Smooth muscle cell (in vitro differentiated cells): ENCODE results near the gene SAPCD1. TPM values are rescaled to one million over a fixed set of nuclear protein-coding genes. Genes with fewer than 3 reads are reported as not detected.

Source experiments
- DNase-seq: peaks from one replicate; lab custom pipeline; 2025; ENCODE audit not compliant: unreplicated experiment; lab: John Stamatoyannopoulos, UW
- H2AFZ ChIP-seq: fragments of 200-600 bp; sonication (generic); 2 replicates; pipeline ENCODE4 v1.6.0; 2016; ENCODE audit warnings: antibody characterized with exemption, low read depth, mild to moderate bottlenecking
- H3F3A ChIP-seq: fragments of 200-600 bp; sonication (generic); 2 replicates; pipeline ENCODE4 v1.6.0; 2017; ENCODE audit warnings: antibody characterized with exemption, low read depth
- H3K27ac ChIP-seq: fragments of 200-600 bp; sonication (generic); 2 replicates; pipeline ENCODE4 v1.5.1; 2016; ENCODE audit warnings: low read depth, mild to moderate bottlenecking
- H3K27me3 ChIP-seq: fragments of 200-600 bp; sonication (generic); 2 replicates; pipeline ENCODE4 v1.6.1; 2016; ENCODE audit warnings: low read depth, mild to moderate bottlenecking
- H3K36me3 ChIP-seq: fragments of 200-600 bp; sonication (generic); 2 replicates; pipeline ENCODE4 v1.5.1; 2016; ENCODE audit warnings: low read depth
- H3K4me1 ChIP-seq: fragments of 200-600 bp; sonication (generic); 2 replicates; pipeline ENCODE4 v1.5.1; 2016; ENCODE audit warnings: low read depth
- H3K4me2 ChIP-seq: fragments of 200-600 bp; sonication (generic); 2 replicates; pipeline ENCODE4 v1.6.0; 2016; ENCODE audit warnings: mild to moderate bottlenecking
- H3K4me3 ChIP-seq: fragments of 200-600 bp; sonication (generic); 2 replicates; pipeline ENCODE4 v1.5.1; 2016; ENCODE audit warnings: mild to moderate bottlenecking
- H3K79me2 ChIP-seq: fragments of 200-600 bp; sonication (generic); 2 replicates; pipeline ENCODE4 v1.6.0; 2016; ENCODE audit warnings: low read depth, mild to moderate bottlenecking
- H3K9ac ChIP-seq: fragments of 200-600 bp; sonication (generic); 2 replicates; pipeline ENCODE4 v1.6.0; 2016; ENCODE audit warnings: low read depth
- H3K9me3 ChIP-seq: fragments of 200-600 bp; sonication (generic); replicated peaks from 2 replicates; pipeline ENCODE4 v1.5.1; 2016; ENCODE audit warnings: low read depth
- H4K20me1 ChIP-seq: fragments of 200-600 bp; sonication (generic); 2 replicates; pipeline ENCODE4 v1.6.0; 2016; ENCODE audit warnings: low read depth
- CTCF ChIP-seq: fragments of 200-600 bp; sonication (generic); IDR thresholded peaks from 2 replicates; pipeline ENCODE4 v1.5.1; 2017; ENCODE audit warnings: borderline replicate concordance, mild to moderate bottlenecking, antibody characterized with exemption; ENCODE audit not compliant: insufficient read depth, poor library complexity, severe bottlenecking
- WGBS: methylation state at CpG from one replicate; pipeline ENCODE4 v1.1.7; 2016; ENCODE audit warnings: low lambda C conversion rate; 5-methylcytosine and 5-hydroxymethylcytosine counted together
- polyA plus RNA-seq: library from polyadenylated mRNA; unstranded; fragments of >200 nt; fragmentation: Nextera tagmentation; extraction: Ambion mirVana; gene quantifications from 2 replicates; pipeline ENCODE4 v1.2.1, GENCODE V29; 2016
- total RNA-seq: library from RNA; depleted of rRNA; stranded (reverse); fragments of >200 nt; gene quantifications from 2 replicates; pipeline ENCODE4 v1.2.3, GENCODE V29; 2014

The SAPCD1 gene
- total and polyA plus RNA-seq, 2 experiments from 2014 or later = 1.4 TPM; not detected in 1

GRCh38 chr6:31750411-31751022 lies 11.9 kb upstream of the SAPCD1 start:
- peak overlapping the region; percentile 43 for H3K4me2 ChIP-seq
- no peak overlapping the region for H3K27ac ChIP-seq
- no peaks in the 10 kb centered on the region for H3K36me3 ChIP-seq
- no peak for DNase-seq
- no peak overlapping the region for H3K9ac ChIP-seq
- WGBS = 56% methylated on average over 7 of the region's 7 CpGs
- no peaks in the 10 kb centered on the region for H4K20me1 ChIP-seq
- H3K9me3 ChIP-seq = no peaks in the 10 kb centered on the region
- no peaks in the 10 kb centered on the region for H3K4me1 ChIP-seq
- H3F3A ChIP-seq = no peaks in the 10 kb centered on the region
- H2AFZ ChIP-seq = no peak overlapping the region
- no peaks in the 10 kb centered on the region for H3K79me2 ChIP-seq
- no peaks in the 10 kb centered on the region for H3K27me3 ChIP-seq
- H3K4me3 ChIP-seq = no peak overlapping the region
- no peak for TF ChIP-seq CTCF

GRCh38 chr6:31752739-31753319 lies 9.6 kb upstream of the SAPCD1 start:
- peak overlapping the region; percentile 4 for H3K4me2 ChIP-seq
- no peaks in the 10 kb centered on the region for H3K4me1 ChIP-seq
- no peaks in the 10 kb centered on the region for H3K27me3 ChIP-seq
- DNase-seq = no peak
- TF ChIP-seq CTCF = no peak
- no peaks in the 10 kb centered on the region for H3K9me3 ChIP-seq
- no peak overlapping the region for H2AFZ ChIP-seq
- H3K4me3 ChIP-seq = no peak overlapping the region
- no peaks in the 10 kb centered on the region for H3K36me3 ChIP-seq
- no peak overlapping the region for H3K9ac ChIP-seq
- no peaks in the 10 kb centered on the region for H3F3A ChIP-seq
- H3K79me2 ChIP-seq = no peaks in the 10 kb centered on the region
- WGBS = 71% methylated on average over 8 of the region's 8 CpGs
- H3K27ac ChIP-seq = peak overlapping the region; percentile 48
- H4K20me1 ChIP-seq = no peaks in the 10 kb centered on the region

GRCh38 chr6:31758281-31758680 lies 4.2 kb upstream of the SAPCD1 start:
- Histone ChIP-seq H3K27ac (no peak overlapping the region), H3K79me2 (no peaks in the 10 kb centered on the region), H3K36me3 (no peaks in the 10 kb centered on the region), H3K9ac (no peak overlapping the region), H3K4me3 (no peak overlapping the region), H3K4me1 (peaks cover 6% of the 10 kb centered on the region), H4K20me1 (no peaks in the 10 kb centered on the region), H3F3A (no peaks in the 10 kb centered on the region), H3K4me2 (no peak overlapping the region), H3K9me3 (no peaks in the 10 kb centered on the region), H3K27me3 (no peaks in the 10 kb centered on the region), H2AFZ (no peak overlapping the region)
- WGBS = 100% methylated on average over 2 of the region's 2 CpGs
- DNase-seq = no peak
- no peak for TF ChIP-seq CTCF

GRCh38 chr6:31760790-31761189 lies 1.7 kb upstream of the SAPCD1 start:
- Histone ChIP-seq H3K27ac (no peak overlapping the region), H3K9ac (no peak overlapping the region), H3K36me3 (no peaks in the 10 kb centered on the region), H3F3A (no peaks in the 10 kb centered on the region), H2AFZ (no peak overlapping the region), H4K20me1 (no peaks in the 10 kb centered on the region), H3K4me3 (no peak overlapping the region), H3K4me1 (peaks cover 13% of the 10 kb centered on the region), H3K79me2 (no peaks in the 10 kb centered on the region), H3K27me3 (no peaks in the 10 kb centered on the region), H3K4me2 (no peak overlapping the region), H3K9me3 (no peaks in the 10 kb centered on the region)
- no peak for TF ChIP-seq CTCF
- WGBS = 98% methylated on average over 5 of the region's 5 CpGs
- DNase-seq = no peak
